COLO668 (cell line): ENCODE measurements around the gene LYPD1.

ENCODE experiments used
- DNase-seq: peaks from one replicate; lab custom pipeline; 2025; ENCODE audit not compliant: unreplicated experiment; lab: John Stamatoyannopoulos, UW

Gene LYPD1

DNA sequence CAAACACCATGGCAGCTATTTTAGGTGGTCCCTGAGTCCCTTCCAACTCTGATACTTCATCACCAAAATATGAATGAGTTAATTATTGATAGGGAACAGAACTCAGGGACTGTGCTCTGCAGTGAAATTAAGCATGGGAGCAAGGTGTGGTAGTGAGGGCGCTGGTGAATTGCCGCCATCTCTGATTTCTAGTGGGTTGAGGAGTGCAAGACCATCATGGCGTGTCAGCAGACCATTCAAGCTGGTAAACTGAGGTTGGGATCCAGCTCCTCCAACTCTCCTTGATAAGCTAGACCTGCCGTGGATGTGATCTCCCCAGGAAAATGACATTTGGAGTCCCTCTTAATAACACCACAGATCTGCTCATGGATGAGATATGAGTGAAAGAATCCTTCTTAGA is 70.4 kb downstream of the LYPD1 start:
- DNase-seq: no peak

DNA sequence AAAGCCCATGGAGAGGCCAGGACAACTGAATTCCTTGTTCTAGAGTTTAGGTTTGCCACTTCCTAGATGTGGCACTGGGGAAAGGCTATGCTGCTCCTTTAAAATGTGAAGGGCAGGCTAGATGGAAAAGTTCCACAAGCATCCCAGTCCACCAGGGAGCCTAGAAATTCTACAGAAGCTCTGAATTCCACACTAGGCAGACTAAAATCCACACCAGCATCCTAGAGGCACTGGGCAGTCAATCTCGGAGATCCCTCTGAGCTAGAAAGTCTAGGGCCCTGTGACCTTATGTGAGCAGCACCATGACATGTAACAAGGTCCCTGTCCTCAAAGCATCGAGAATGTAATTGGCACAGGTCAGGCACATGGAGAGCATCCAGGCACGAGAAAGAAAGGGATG is 71.5 kb downstream of the LYPD1 start:
- no peak for DNase-seq

DNA sequence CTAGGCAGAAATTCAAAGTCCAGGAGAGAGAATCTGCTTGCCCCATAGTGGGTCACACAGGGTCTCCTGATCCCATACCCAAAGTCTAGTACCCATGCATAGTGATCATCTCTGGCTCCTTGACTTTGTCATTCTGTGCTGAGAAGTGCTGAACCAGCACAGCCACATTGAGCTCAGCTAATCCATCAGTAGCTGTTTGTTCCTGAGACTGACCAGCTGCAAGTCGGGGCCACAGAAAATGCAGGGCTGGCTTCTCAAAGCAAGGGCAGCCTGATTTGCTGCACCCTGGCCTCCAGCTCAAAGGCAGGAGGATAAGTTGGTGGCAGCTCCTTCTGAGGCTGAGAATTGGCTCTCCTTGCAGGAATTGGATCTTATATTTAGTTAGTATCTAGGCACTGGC is 72.2 kb downstream of the LYPD1 start:
- DNase-seq: no peak

DNA sequence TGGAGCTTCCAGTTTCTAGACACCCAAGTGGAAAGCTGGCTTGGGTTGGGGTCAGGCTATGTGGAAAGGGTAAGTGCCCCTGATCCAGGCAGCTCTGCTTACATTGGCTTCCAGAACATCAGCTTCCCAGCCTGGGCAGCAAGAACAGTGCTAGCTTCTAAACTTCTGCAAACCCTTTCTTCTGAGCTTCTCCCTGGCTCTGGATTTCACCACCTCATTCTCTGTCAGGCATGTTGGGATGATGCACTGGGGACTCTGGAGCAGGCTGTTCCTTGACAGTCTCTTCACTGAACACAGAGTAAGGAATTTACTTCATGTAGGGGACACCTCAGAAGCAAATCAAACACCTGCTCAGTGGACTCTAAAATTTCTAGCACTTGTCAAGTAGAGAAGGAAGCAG is 72.8 kb downstream of the LYPD1 start:
- DNase-seq: no peak

DNA sequence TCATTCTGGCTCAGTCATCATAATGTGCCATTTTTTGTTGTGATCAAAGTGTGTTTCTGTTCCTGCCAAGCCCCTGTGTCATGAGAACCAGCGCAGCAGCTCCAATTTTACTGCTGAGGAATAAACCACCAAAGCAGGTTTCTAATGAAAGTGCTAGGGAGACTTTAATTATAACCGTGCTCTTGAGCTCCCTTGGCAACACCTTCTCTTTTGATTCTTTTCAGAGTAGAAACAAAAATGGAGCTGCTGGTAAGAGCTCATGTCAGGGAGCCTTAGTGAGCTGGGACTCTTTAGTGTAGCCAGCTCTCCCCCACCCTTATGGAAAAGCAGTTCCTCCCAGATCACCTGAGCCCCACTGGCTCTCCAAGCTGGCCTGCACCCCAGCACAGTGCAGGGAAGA is 74.3 kb downstream of the LYPD1 start:
- no peak for DNase-seq

DNA sequence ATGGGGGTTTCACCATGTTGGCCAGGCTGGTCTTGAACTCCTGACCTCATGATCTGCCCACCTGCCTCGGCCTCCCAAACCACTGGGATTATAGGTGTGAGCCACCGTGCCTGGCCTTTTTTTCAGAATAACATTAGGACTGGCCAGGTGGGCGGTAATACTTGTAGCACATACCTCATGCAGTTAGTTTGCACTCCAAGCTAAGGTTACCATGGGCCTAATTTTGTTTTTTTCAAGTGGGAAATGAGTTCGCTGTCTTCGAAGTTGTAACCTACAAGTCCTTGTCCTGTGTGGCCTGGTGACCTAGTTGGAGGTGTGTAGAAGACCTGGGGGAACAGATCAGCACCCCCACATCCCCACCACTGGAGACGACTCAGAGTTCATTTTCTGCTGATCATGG is 74.8 kb downstream of the LYPD1 start:
- DNase-seq: no peak
